Common myeloid progenitor, CD34-positive (primary cell): ENCODE measurements around the gene ZDHHC8.

Source experiments
- CTCF ChIA-PET: fragments of 350-600 bp; sonication (Branson Sonifier 250); formaldehyde crosslinking; loops from one replicate; lab custom pipeline; 2021; ENCODE audit warnings: antibody characterized with exemption; lab: Charles Lee
- POLR2A ChIA-PET: fragments of 350-600 bp; sonication (Branson Sonifier 250); formaldehyde crosslinking; loops from one replicate; lab custom pipeline; 2021; ENCODE audit warnings: antibody characterized with exemption; lab: Charles Lee
- DNase-seq, 3 donors: peaks; one replicate each; pipeline versions ENCODE4 v3.0.0 to v3.0.0-alpha.2; 2013
- H3K27ac ChIP-seq, 2 experiments: 1 replicate in 1 of 2; 2 replicates in 1 of 2; pipeline ENCODE4 v1.7.0; 2013; ENCODE audit warnings: inconsistent platforms in 2 of 2, low read length in 2 of 2, mild to moderate bottlenecking in 2 of 2, low read depth in 1 of 2, moderate library complexity in 1 of 2; ENCODE audit not compliant: severe bottlenecking in 2 of 2, insufficient read depth in 1 of 2, poor library complexity in 1 of 2
- H3K27me3 ChIP-seq, 5 experiments: replicated peaks in 2 of 5; 1 replicate in 3 of 5; 2 replicates in 2 of 5; pipeline versions ENCODE4 v1.6.1 to v1.7.0; 2013; ENCODE audit warnings: low read length in 4 of 5, mild to moderate bottlenecking in 2 of 5, moderate library complexity in 2 of 5, inconsistent platforms in 1 of 5; ENCODE audit not compliant: insufficient read depth in 5 of 5, control insufficient read depth in 4 of 5
- H3K36me3 ChIP-seq, 4 experiments: 1 replicate in 2 of 4; 2 replicates in 2 of 4; pipeline versions ENCODE4 v1.6.1 to v1.7.0; 2013; ENCODE audit warnings: low read length in 3 of 4, control low read depth in 1 of 4, mild to moderate bottlenecking in 1 of 4; ENCODE audit not compliant: control insufficient read depth in 4 of 4, insufficient read depth in 4 of 4
- H3K4me1 ChIP-seq, 4 experiments: 1 replicate in 3 of 4; 2 replicates in 1 of 4; pipeline versions ENCODE4 v1.6.1 to v1.7.1; 2013; ENCODE audit warnings: low read length in 3 of 4, mild to moderate bottlenecking in 3 of 4, control low read depth in 1 of 4, inconsistent platforms in 1 of 4, moderate library complexity in 1 of 4; ENCODE audit not compliant: control insufficient read depth in 4 of 4, insufficient read depth in 4 of 4; ENCODE audit errors: control extremely low read depth in 1 of 4
- H3K4me3 ChIP-seq, 7 experiments: 1 replicate in 4 of 7; 2 replicates in 3 of 7; pipeline versions ENCODE4 v1.5.1 to v1.7.0; 2013; ENCODE audit warnings: mild to moderate bottlenecking in 7 of 7, low read length in 6 of 7, moderate library complexity in 6 of 7, inconsistent platforms in 2 of 7, low read depth in 2 of 7, control low read depth in 1 of 7; ENCODE audit not compliant: insufficient read depth in 4 of 7, control insufficient read depth in 1 of 7; ENCODE audit errors: extremely low read depth in 1 of 7
- H3K9me3 ChIP-seq, 5 experiments: 1 replicate in 4 of 5; 2 replicates in 1 of 5; pipeline versions ENCODE4 v1.6.1 to v1.7.1; 2013; ENCODE audit warnings: low read length in 4 of 5, mild to moderate bottlenecking in 2 of 5, inconsistent platforms in 1 of 5, low read depth in 1 of 5, moderate library complexity in 1 of 5; ENCODE audit not compliant: control insufficient read depth in 4 of 5, insufficient read depth in 2 of 5; ENCODE audit errors: control extremely low read depth in 1 of 5
- WGBS: methylation state at CpG from one replicate; pipeline ENCODE4 v1.1.5; 2013; ENCODE audit not compliant: insufficient coverage; 5-methylcytosine and 5-hydroxymethylcytosine counted together

ZDHHC8 gene

GRCh38 chr22:20181194-20181883, 49.7 kb downstream of the ZDHHC8 start:
- H3K36me3 ChIP-seq: no peaks in the 10 kb centered on the region
- H3K4me1 ChIP-seq: no peaks in the 10 kb centered on the region
- no peak overlapping the region for H3K27ac ChIP-seq
- no peaks in the 10 kb centered on the region for H3K27me3 ChIP-seq
- no peak for DNase-seq
- H3K9me3 ChIP-seq: no peaks in the 10 kb centered on the region
- CTCF ChIA-PET: no interaction called here
- no peak overlapping the region for H3K4me3 ChIP-seq
- 95% methylated on average over 15 of the region's 17 CpGs for WGBS
- POLR2A ChIA-PET: no interaction called here

- Histone ChIP-seq H3K36me3 (no peaks in the 10 kb centered on the region), H3K27ac (no peak overlapping the region), H3K4me1 (no peaks in the 10 kb centered on the region), H3K9me3 (no peaks in the 10 kb centered on the region), H3K27me3 (no peaks in the 10 kb centered on the region), H3K4me3 (no peak overlapping the region)
- CTCF ChIA-PET: no interaction called here
- no peak for DNase-seq
- POLR2A ChIA-PET: no interaction called here
- WGBS: 95% methylated on average over 18 of the region's 18 CpGs
Measured at GRCh38 chr22:20181884-20182236, 50.3 kb downstream of the ZDHHC8 start.

- DNase-seq: no peak
- Histone ChIP-seq H3K4me1 (no peaks in the 10 kb centered on the region), H3K36me3 (no peaks in the 10 kb centered on the region), H3K4me3 (no peak overlapping the region), H3K27me3 (no peaks in the 10 kb centered on the region), H3K27ac (no peak overlapping the region), H3K9me3 (no peaks in the 10 kb centered on the region)
- WGBS: 92% methylated on average over 9 of the region's 9 CpGs
- POLR2A ChIA-PET: no interaction called here
- CTCF ChIA-PET: no interaction called here
Measured at GRCh38 chr22:20182365-20182764, 50.8 kb downstream of the ZDHHC8 start.

- 97% methylated on average over 8 of the region's 8 CpGs for WGBS
- Histone ChIP-seq H3K27me3 (no peaks in the 10 kb centered on the region), H3K9me3 (no peaks in the 10 kb centered on the region), H3K4me1 (no peaks in the 10 kb centered on the region), H3K36me3 (no peaks in the 10 kb centered on the region), H3K27ac (no peak overlapping the region), H3K4me3 (no peak overlapping the region)
- no peak for DNase-seq
- ChIA-PET CTCF (no interaction called here), POLR2A (no interaction called here)
Measured at GRCh38 chr22:20183101-20183500, 51.5 kb downstream of the ZDHHC8 start.

GRCh38 chr22:20183823-20184222, 52.2 kb downstream of the ZDHHC8 start:
- CTCF ChIA-PET: no interaction called here
- 63% methylated on average over 6 of the region's 6 CpGs for WGBS
- H3K9me3 ChIP-seq: no peaks in the 10 kb centered on the region
- H3K27me3 ChIP-seq: no peaks in the 10 kb centered on the region
- POLR2A ChIA-PET: no interaction called here
- DNase-seq: no peak
- no peaks in the 10 kb centered on the region for H3K36me3 ChIP-seq
- no peak overlapping the region for H3K27ac ChIP-seq
- H3K4me3 ChIP-seq: no peak overlapping the region
- H3K4me1 ChIP-seq: no peaks in the 10 kb centered on the region

GRCh38 chr22:20184501-20185165, 53.0 kb downstream of the ZDHHC8 start:
- ChIA-PET POLR2A (no interaction called here), CTCF (no interaction called here)
- no peak overlapping the region for H3K4me3 ChIP-seq
- no peaks in the 10 kb centered on the region for H3K9me3 ChIP-seq
- no peak overlapping the region for H3K27ac ChIP-seq
- 97% methylated on average over 12 of the region's 18 CpGs for WGBS
- no peaks in the 10 kb centered on the region for H3K36me3 ChIP-seq
- no peak for DNase-seq
- no peaks in the 10 kb centered on the region for H3K4me1 ChIP-seq
- H3K27me3 ChIP-seq: no peaks in the 10 kb centered on the region

GRCh38 chr22:20185750-20186149, 54.1 kb downstream of the ZDHHC8 start:
- no peaks in the 10 kb centered on the region for H3K9me3 ChIP-seq
- POLR2A ChIA-PET: no interaction called here
- no peak overlapping the region for H3K27ac ChIP-seq
- H3K4me3 ChIP-seq: no peak overlapping the region
- CTCF ChIA-PET: no interaction called here
- WGBS: 90% methylated on average over 3 of the region's 6 CpGs
- no peaks in the 10 kb centered on the region for H3K36me3 ChIP-seq
- no peak for DNase-seq
- no peaks in the 10 kb centered on the region for H3K27me3 ChIP-seq
- H3K4me1 ChIP-seq: no peaks in the 10 kb centered on the region
